ENCODE results near the gene ACIN1.

The ACIN1 gene

DNA sequence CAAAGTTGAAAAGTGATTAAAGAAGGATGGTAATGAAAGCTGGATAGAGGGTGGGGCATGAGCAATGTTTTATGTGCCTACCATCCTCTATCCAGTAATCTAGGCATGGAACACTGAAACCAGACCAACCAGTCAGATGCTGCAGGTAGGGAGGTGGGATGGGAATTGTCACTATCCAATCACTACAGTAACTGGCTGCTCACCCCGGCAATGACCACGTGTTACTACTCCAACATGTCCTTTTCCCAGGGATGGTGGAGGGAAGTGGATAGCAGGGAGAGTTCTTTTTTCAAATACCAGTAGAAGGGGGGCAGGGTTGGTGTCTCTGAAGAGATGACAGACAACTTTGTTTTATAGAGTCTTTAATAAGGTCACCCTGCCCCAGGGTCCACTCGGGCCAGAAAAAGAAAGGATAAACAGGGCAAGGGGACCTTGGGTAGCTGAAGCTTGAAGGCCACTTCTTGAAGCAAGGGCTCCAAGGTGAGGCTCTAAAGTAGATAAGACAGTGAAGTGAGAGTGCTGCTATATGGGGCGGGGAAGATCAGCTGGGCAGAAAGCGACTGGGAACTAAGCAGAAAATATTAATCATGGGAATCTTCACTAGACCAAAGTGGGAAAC is 22.9 kb downstream of the ACIN1 start:
- Histone ChIP-seq H3K27me3 (ENCODE audit: low read depth) (no peaks in the 10 kb centered on the region), H3K4me3 (peak overlapping the region; percentile 56), H3K4me1 (peaks cover 20% of the 10 kb centered on the region), H3K9me3 (no peaks in the 10 kb centered on the region), H3K36me3 (replicated peaks) (peaks cover 58% of the 10 kb centered on the region)
- peak; percentile 38 to 54 for DNase-seq (ENCODE audit: low spot score in 2 of 2)
- in situ Hi-C loops (cut with MboI; ENCODE audit: low sequenced_read_pairs): loop anchor here (25.0 kb wide), 1 partner anchor 510 kb away; no protein-coding TSS in a partner anchor

DNA sequence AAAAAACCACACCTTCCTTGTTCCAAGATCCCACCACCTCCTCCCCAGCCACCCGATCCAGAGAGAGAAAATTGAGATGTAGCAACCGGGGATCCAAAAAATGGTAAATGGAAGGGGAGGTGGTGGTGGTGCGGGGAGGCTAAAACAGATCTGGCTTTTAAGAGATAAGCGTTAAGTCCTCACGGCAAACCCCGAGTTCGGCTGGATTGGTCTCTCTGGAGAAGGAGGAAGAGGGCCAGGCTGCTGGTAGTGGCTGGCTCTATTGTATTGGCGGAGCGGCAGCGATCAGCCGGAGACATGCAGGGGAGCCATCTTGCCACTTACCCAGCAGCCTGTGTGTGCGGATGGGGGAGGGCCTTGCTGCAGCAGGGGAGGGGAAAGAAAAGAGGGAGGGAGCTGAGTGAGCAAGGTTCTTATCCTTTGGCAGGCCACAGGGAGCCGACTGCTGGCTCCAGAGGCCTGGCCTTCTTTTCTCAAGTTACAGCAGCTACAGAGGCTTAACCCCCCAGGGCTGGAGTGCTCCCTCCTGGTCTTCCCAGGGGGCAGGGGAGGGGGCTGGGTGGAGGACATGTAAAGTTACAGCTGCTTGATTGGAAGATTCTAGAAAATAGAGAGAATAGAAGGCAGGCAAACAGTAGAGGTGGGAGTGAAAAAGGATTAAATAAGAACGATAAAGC is 23.6 kb downstream of the ACIN1 start:
- peak; percentile 93 to 96 for DNase-seq (ENCODE audit: low spot score in 2 of 2)
- in situ Hi-C loops (cut with MboI; ENCODE audit: low sequenced_read_pairs): loop anchor here (25.0 kb wide), 1 partner anchor 509 kb away; no protein-coding TSS in a partner anchor
- peak overlapping the region; percentile 56 for H3K4me3 ChIP-seq
- H3K4me1 ChIP-seq: peaks cover 20% of the 10 kb centered on the region
- H3K9me3 ChIP-seq: no peaks in the 10 kb centered on the region
- no peaks in the 10 kb centered on the region for H3K27me3 ChIP-seq (ENCODE audit: low read depth)
- H3K36me3 ChIP-seq (replicated peaks): peaks cover 57% of the 10 kb centered on the region

DNA sequence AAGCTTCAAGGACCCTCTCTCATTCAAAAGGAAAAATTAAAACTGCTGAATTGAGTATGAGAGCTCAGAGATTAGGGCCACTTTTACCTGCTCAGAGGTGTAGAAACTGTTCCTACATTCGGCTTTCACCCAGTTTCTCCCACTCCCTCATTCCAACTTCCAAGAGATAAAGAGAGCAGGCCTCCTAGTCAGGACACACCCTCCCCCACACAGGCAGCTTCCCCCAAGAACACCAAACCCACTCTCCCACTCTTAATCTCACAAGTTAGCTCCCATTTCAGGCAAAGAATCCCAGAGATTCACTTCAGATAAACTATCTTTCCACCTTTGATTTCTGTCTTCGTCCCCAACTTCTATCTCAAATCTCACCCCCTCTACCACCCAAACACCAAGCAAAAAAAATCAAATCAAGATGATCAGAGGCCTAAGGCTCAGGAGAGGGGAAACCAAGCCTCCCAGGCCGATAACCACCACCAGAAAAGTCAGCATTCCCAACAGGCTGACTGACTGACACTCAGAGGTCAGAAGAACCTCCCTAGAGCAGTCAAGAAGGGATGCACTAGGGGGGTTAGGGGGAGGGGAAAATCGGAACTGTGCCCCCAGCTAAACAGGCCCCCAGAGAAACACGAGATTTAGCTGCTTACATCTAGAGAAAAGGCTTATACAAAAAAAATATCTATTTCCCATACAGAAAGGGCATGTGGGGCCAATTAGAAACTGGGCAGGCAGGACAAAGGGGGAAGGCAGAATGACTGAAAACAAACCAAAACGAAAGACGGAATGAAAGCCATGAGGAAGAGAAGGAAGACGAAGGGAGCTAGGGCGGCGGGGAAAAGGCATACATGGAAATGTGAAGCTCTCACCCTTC is 24.4 kb downstream of the ACIN1 start:
- Histone ChIP-seq H3K4me3 (peak overlapping the region; percentile 56), H3K9me3 (no peaks in the 10 kb centered on the region), H3K4me1 (peaks cover 20% of the 10 kb centered on the region), H3K36me3 (replicated peaks) (peaks cover 58% of the 10 kb centered on the region), H3K27me3 (ENCODE audit: low read depth) (no peaks in the 10 kb centered on the region)
- DNase-seq (ENCODE audit: low spot score in 2 of 2): no peak
- in situ Hi-C loops (cut with MboI; ENCODE audit: low sequenced_read_pairs): loop anchor here (25.0 kb wide), 1 partner anchor 508 kb away; no protein-coding TSS in a partner anchor

DNA sequence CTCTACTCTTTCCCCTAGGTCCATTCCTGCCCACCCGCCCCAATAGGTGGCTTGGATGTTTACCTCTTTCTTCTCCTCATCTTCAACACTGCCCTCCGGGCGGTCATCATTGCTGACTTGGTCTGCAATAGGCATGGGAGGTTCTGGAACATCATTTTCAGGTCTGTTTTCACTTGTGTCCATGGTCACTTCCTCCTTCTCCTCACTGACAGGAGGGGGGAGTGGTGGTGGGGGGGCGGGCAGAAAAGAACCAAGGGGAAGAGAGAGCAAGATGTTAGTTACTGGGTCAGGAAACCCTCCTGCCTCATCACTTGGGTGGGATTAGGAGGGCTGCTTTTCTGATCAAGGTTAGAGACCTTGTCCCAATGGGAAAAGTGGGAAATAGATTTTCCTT is 25.5 kb downstream of the ACIN1 start:
- Histone ChIP-seq H3K36me3 (replicated peaks) (peaks cover 61% of the 10 kb centered on the region), H3K27me3 (ENCODE audit: low read depth) (no peaks in the 10 kb centered on the region)
- in situ Hi-C loops (cut with MboI; ENCODE audit: low sequenced_read_pairs): loop anchor here (25.0 kb wide), 1 partner anchor 507 kb away; no protein-coding TSS in a partner anchor

DNA sequence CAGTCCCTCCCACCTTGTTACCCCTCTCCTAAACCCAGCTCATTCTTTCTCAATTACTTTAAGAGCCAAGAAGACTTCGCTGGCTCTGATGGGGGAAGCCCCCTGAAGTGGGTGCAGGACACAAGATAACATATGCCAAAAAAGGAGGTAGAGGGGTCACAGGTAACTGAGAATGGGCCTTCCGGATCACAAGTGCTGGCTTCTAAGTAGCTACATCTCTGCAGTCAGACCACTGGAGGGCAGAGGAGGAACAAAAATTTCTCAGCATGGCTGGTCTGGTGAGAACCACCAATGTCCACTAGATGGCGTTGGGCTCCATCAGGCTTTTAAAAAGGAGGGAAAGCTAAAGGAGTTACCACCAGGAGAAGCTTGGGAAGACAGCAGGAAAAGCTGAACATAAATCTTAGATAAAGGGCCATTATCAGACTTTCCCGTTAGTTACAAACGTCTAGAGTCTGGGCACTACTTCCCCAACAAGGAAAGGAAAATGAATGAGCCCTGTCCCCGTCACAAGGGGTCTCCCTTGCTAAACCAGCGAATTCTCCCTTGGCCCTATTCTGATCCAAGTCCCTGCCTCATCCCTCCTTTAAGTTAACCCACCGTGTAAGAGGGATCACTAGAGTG is 26.0 kb downstream of the ACIN1 start:
- peaks cover 20% of the 10 kb centered on the region for H3K4me1 ChIP-seq
- peak overlapping the region; percentile 4; the same call in 1 of the 2 replicates for H3K4me3 ChIP-seq
- in situ Hi-C loops (cut with MboI; ENCODE audit: low sequenced_read_pairs): loop anchor here (25.0 kb wide), 1 partner anchor 507 kb away; no protein-coding TSS in a partner anchor
- no peaks in the 10 kb centered on the region for H3K9me3 ChIP-seq
- H3K27me3 ChIP-seq (ENCODE audit: low read depth): no peaks in the 10 kb centered on the region
- H3K36me3 ChIP-seq (replicated peaks): peaks cover 63% of the 10 kb centered on the region
- peak; percentile 89 for DNase-seq (ENCODE audit: low spot score in 2 of 2)

More for the DNA sequence above, 25.5 kb downstream of the ACIN1 start:
- Histone ChIP-seq H3K9me3 (no peaks in the 10 kb centered on the region), H3K4me3 (no peak overlapping the region), H3K4me1 (peaks cover 20% of the 10 kb centered on the region)
- DNase-seq (ENCODE audit: low spot score in 2 of 2): no peak

DNA sequence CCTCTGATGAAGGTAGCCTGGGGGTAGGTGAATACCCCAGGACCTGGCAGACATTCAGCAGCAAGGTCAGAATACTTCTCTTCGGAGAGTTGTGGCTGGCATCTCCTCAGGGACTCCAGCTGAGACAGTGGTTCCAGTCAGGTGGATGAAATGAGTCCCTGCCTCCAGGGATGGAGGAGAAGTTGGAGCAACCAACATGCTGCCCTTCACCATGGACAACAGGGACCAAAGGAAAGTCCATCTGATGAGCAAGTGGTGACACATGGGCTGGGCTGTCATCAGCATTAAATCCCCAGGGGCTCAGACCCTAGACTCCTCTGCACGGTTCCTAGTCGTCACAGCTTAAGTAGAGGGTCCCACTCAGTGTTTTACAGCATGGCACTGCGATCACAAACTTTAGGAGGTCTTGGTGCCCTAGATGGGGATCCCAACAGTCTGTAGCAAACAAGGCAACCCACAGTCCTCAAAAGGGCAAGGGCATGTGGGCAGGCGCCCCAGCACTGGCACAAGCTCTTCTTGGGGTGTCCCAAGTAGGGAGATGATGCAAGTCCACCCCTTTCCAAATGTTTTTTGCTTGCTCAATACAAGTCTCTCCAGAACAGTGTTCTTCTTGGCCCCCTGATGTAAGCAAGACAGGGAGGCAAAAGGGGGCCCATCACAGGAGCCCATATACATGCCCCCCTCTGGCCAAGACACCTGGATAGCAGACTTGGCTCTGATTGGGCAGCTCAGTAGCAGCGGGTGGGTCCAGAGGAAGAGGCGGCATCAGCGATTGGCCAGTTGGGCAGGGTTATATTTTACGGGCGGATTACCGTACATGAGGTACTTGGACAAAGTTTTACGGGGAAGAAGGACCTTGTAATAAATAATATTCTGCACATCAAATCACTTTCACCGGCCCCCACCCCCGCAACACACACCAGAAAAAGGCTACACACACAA is 26.8 kb downstream of the ACIN1 start:
- Histone ChIP-seq H3K4me1 (peaks cover 20% of the 10 kb centered on the region), H3K36me3 (replicated peaks) (peaks cover 66% of the 10 kb centered on the region), H3K4me3 (peak overlapping the region; percentile 4; the same call in 1 of the 2 replicates)

DNA sequence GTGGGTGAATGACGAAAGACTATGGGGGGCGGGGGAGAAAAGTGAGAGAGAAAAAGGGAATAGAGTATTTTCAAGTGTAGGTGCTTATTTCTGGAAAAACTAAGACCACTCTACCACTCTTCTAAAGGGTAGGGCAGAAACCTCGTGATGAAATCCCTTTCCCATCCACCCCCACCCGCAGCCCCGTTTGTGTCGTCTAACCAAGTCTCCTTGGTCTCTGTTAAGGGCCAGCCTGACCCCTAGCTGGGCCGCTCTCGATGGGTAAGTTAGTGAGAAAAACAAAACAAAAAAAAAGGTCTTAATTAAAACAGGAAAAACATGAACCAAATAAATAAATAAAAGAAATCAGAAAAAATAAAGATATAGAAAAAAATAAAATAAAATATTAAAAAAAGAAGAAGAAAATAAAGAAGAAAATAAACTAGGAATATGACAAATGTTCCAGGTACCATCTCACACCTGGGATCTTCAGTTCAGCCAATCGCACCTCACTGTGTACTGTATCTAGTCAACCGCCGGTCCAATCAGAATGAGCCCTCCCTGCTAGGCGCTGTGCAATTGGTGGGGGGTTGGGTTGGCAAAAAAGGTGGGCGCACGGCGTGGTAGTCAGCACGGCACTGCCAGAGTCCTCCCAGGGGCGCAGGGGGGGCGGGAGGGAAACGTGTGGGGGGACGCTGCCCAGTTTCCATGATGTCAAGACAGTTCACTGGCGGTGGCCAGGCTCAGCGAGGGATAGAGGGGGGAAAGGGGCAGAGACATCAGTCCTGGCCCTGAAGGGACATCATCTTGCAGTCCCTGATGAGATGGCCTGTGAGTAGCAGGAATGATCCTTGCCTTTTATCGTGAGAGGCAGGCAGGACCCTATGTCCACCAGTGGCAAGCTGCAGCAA is 27.8 kb downstream of the ACIN1 start:
- no peak overlapping the region for H3K4me3 ChIP-seq
- in situ Hi-C loops (cut with MboI; ENCODE audit: low sequenced_read_pairs): loop anchor here (25.0 kb wide), 1 partner anchor 505 kb away; no protein-coding TSS in a partner anchor
- no peaks in the 10 kb centered on the region for H3K27me3 ChIP-seq (ENCODE audit: low read depth)
- no peak for DNase-seq (ENCODE audit: low spot score in 2 of 2)
- no peaks in the 10 kb centered on the region for H3K9me3 ChIP-seq
- H3K4me1 ChIP-seq: peaks cover 16% of the 10 kb centered on the region
- H3K36me3 ChIP-seq (replicated peaks): peaks cover 66% of the 10 kb centered on the region

More for the DNA sequence above, 26.8 kb downstream of the ACIN1 start:
- H3K27me3 ChIP-seq (ENCODE audit: low read depth): no peaks in the 10 kb centered on the region
- no peaks in the 10 kb centered on the region for H3K9me3 ChIP-seq
- no peak for DNase-seq (ENCODE audit: low spot score in 2 of 2)
- in situ Hi-C loops (cut with MboI; ENCODE audit: low sequenced_read_pairs): loop anchor here (25.0 kb wide), 1 partner anchor 506 kb away; no protein-coding TSS in a partner anchor

DNA sequence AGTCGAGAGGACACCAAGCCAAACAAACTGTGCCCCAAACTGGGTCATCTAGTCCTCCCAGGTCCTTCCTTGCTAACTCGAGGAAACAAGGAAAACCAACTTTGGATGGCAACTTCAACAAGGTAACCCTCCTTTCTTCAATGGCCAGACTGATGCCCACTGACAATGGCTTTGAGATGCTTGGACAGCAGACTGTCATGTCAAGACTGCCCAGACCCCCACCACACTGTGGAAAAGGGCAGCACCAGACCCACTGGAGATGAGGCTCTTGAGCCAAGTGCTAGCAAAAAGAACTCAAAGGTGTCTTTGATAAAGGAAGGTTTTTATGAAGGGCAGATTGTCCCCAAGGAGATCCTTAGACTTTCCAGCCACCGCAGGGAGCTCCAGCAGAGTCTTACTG is 28.6 kb downstream of the ACIN1 start:
- no peak overlapping the region for H3K4me3 ChIP-seq
- peaks cover 10% of the 10 kb centered on the region for H3K4me1 ChIP-seq
- H3K9me3 ChIP-seq: no peaks in the 10 kb centered on the region
- no peak for DNase-seq (ENCODE audit: low spot score in 2 of 2)
- in situ Hi-C loops (cut with MboI; ENCODE audit: low sequenced_read_pairs): loop anchor here (25.0 kb wide), 1 partner anchor 504 kb away; no protein-coding TSS in a partner anchor
- H3K36me3 ChIP-seq (replicated peaks): peaks cover 73% of the 10 kb centered on the region
- H3K27me3 ChIP-seq (ENCODE audit: low read depth): no peaks in the 10 kb centered on the region

DNA sequence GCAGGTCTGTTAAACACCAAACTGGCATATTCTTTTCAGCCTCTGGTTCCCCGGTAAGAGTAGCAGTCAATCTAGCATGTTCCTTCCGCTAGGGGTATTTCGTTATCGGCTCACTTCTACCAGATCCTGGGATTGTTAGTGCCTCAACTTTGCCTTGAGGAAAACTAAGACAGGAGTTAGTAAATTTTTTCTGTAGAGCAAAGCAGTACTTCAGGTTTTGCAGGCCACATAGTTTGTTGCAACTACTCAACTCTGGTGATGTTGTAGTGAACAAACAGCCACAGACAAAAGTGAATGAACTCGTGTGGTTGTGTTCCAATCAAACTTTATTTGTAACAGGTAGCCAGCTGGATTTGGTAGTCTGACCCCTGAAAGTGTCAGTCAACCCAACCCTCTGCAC is 31.3 kb downstream of the ACIN1 start:
- no peak for DNase-seq (ENCODE audit: low spot score in 2 of 2)
- Histone ChIP-seq H3K4me3 (no peak overlapping the region), H3K36me3 (replicated peaks) (peaks cover 89% of the 10 kb centered on the region), H3K27me3 (ENCODE audit: low read depth) (no peaks in the 10 kb centered on the region), H3K9me3 (no peaks in the 10 kb centered on the region), H3K4me1 (no peaks in the 10 kb centered on the region)
- in situ Hi-C loops (cut with MboI; ENCODE audit: low sequenced_read_pairs): loop anchor here (25.0 kb wide), 1 partner anchor 501 kb away; no protein-coding TSS in a partner anchor

DNA sequence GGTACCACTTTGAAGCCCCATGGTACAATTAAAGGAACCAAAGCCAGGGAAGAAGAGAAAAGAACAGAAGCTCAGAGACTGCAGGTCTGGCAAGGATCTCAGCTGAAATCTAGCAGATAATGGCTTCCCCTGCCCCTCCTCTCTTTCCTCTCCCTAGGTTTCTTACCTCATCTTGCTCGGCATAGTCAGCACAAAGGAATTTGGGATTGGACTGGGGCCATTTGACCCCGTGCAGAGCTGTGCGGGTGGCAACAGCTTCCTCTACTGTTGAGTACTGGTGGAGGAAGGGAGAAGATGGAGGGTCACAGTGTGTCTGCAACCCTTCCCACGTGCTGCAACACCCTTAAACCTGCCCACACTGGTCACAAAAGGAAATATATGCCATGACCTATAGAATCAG is 32.9 kb downstream of the ACIN1 start:
- Histone ChIP-seq H3K36me3 (replicated peaks) (peaks cover 81% of the 10 kb centered on the region), H3K27me3 (ENCODE audit: low read depth) (no peaks in the 10 kb centered on the region), H3K4me1 (no peaks in the 10 kb centered on the region), H3K4me3 (no peak overlapping the region), H3K9me3 (no peaks in the 10 kb centered on the region)
- no peak for DNase-seq (ENCODE audit: low spot score in 2 of 2)
- in situ Hi-C loops (cut with MboI; ENCODE audit: low sequenced_read_pairs): loop anchor here (25.0 kb wide), 1 partner anchor 500 kb away; no protein-coding TSS in a partner anchor

DNA sequence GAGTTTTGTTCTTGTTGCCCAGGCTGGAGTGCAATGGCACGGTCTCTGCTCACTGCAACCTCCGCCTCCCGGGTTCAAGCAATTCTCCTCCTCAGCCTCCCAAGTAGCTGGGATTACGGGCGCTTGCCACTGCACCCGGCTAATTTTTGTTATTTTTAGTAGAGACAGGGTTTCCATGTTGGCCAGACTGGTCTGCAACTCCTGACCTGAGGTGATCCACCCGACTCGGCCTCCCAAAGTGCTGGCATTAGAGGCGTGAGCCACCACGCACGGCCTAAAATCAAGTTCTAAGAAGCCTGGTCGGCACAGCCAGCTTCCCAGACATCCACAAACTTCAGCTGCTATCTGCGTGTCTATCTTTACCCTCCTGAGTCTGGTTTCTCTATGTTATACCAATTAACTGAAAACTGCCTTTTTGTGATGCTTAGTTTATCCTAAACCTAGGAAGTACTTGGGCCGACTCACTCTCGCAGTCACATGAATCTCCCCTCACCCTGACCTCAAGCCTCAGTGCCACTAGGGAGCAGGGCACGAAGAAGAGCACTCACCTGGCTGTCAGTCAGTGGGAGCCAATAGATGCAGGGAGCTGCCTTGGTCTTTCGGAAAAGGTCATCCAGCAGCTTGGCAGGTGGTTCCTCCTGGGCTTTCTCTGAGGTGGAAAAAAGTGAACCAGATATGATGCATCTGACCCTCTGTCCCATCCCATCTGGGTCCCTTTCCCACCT is 34.2 kb downstream of the ACIN1 start:
- Histone ChIP-seq H3K36me3 (replicated peaks) (peaks cover 69% of the 10 kb centered on the region), H3K4me3 (no peak overlapping the region), H3K4me1 (0 out of 2 replicates have a peak, but pooled peaks cover 8% of the 10 kb centered on the region), H3K9me3 (no peaks in the 10 kb centered on the region), H3K27me3 (ENCODE audit: low read depth) (no peaks in the 10 kb centered on the region)
- in situ Hi-C loops (cut with MboI; ENCODE audit: low sequenced_read_pairs): loop anchor here (25.0 kb wide), 1 partner anchor 498 kb away; no protein-coding TSS in a partner anchor
- no peak for DNase-seq (ENCODE audit: low spot score in 2 of 2)
